Panc1 (cell line): ENCODE data around the gene NPAS2.

Experiments
- CTCF ChIP-seq: fragments of 450-650 bp; IDR thresholded peaks from 2 replicates; pipeline ENCODE4 v1.5.1; 2017; ENCODE audit warnings: mild to moderate bottlenecking
- POLR2AphosphoS5 ChIP-seq: IDR thresholded peaks from 2 replicates; pipeline ENCODE4 v1.6.1; 2012; ENCODE audit warnings: mild to moderate bottlenecking, low read depth, low read length, moderate library complexity
- REST ChIP-seq, 2 experiments: IDR thresholded peaks; 2 replicates each; pipeline ENCODE4 v1.6.1; 2011 to 2012; ENCODE audit warnings: low read depth in 2 of 2, control low read depth in 1 of 2, low read length in 1 of 2, mild to moderate bottlenecking in 1 of 2, moderate library complexity in 1 of 2; ENCODE audit not compliant: insufficient read depth in 1 of 2

DNA sequence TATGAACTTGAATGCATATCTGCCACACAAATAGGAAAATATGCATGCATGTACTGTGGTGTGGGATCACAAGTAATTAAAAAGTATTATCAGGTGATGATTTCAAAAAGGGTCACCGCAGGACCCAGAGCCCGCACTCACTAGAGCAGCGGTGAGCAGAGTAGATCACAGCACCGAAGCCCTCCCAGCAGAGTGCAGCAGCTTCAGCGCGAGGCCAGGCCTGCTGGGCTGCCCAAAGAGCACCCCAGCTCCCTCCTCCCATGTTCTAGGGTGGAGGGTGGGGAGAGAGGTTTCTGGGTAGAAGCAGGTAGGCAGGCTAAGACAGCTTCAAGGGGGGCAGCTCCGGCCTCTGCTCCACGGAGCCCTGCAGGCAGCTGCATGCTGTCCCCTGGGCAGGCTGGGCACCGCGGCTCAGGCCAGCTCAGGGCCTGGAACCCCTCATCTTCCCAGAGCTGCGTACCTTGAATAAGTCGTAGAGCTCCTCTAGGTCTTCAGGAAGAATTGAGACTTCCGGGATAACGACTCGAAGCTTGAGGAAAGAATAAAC lies 207.1 kb downstream of the NPAS2 start:
- TF ChIP-seq CTCF (no peak), REST (IDR thresholded peaks at IDR 0.05; ENCODE audit: insufficient read depth in 1 of 2, low read depth in 2 of 2, low read length in 1 of 2) (no peak), POLR2AphosphoS5 (0 out of 2 replicates have a peak, but pooled peaks have one; percentile 24)
